Endometrial microvascular endothelial cells (primary cell): ENCODE results near the gene ARPC4. TPM values are rescaled to one million over a fixed set of nuclear protein-coding genes. Genes with fewer than 3 reads are reported as not detected.

Experiments used
- in situ Hi-C: cut with HindIII; loops from 2 replicates; pipeline ENCODE4 v1.10.0; 2017; ENCODE audit warnings: low sequenced_read_pairs, low pct_unique_long_range_greater_than_20kb; ENCODE audit errors: inconsistent ontology term
- total RNA-seq: library from RNA; depleted of rRNA; stranded (reverse); fragments of >200 nt; gene quantifications from one replicate; pipeline ENCODE4 v1.2.3, GENCODE V29; 2015; ENCODE audit errors: inconsistent ontology term

The ARPC4 gene
- 375 TPM for total RNA-seq

GRCh38 chr3:9792405-9793160 lies at the start of gene ARPC4, which contains the start of gene TADA3:
Gene ARPC4 (plus strand): TSS chr3:9793082. CDS start chr3:9793122, 40 bp downstream.
Gene TADA3 (minus strand): TSS chr3:9792473. CDS start chr3:9791466, 1,007 bp downstream.
- in situ Hi-C loops: no loop called here

GRCh38 chr3:9743548-9743947 lies 49.3 kb upstream of the ARPC4 start:
- in situ Hi-C loops: no loop called here

GRCh38 chr3:9744162-9744561 lies 48.7 kb upstream of the ARPC4 start:
- in situ Hi-C loops: no loop called here

GRCh38 chr3:9745521-9745920 lies 47.4 kb upstream of the ARPC4 start:
- in situ Hi-C loops: no loop called here

- in situ Hi-C loops: no loop called here
These were observed 46.6 kb upstream of the ARPC4 start for GRCh38 chr3:9746330-9746729.

- in situ Hi-C loops: no loop called here
These were observed 45.6 kb upstream of the ARPC4 start for GRCh38 chr3:9747267-9747666.

GRCh38 chr3:9748031-9748430 lies 44.9 kb upstream of the ARPC4 start:
- in situ Hi-C loops: no loop called here

GRCh38 chr3:9749296-9749644 lies 43.6 kb upstream of the ARPC4 start:
- in situ Hi-C loops: no loop called here

GRCh38 chr3:9749645-9750555 lies 43.0 kb upstream of the ARPC4 start, which contains the start of gene OGG1:
Gene OGG1 (plus strand): TSS chr3:9749952. CDS start chr3:9750287, 335 bp downstream.
- in situ Hi-C loops: no loop called here

- in situ Hi-C loops: no loop called here
These were observed 42.1 kb upstream of the ARPC4 start for GRCh38 chr3:9750556-9751411.

- in situ Hi-C loops: no loop called here
These were observed 38.2 kb upstream of the ARPC4 start for GRCh38 chr3:9754678-9755077.

- in situ Hi-C loops: no loop called here
These were observed 35.5 kb upstream of the ARPC4 start for GRCh38 chr3:9757427-9757826.

- in situ Hi-C loops: no loop called here
These were observed 31.9 kb upstream of the ARPC4 start for GRCh38 chr3:9760779-9761505.

- in situ Hi-C loops: no loop called here
These were observed 31.0 kb upstream of the ARPC4 start for GRCh38 chr3:9761919-9762318.

GRCh38 chr3:9762871-9763270 lies 30.0 kb upstream of the ARPC4 start:
- in situ Hi-C loops: no loop called here

GRCh38 chr3:9765865-9766264 lies 27.0 kb upstream of the ARPC4 start:
- in situ Hi-C loops: no loop called here

GRCh38 chr3:9767418-9767817 lies 25.5 kb upstream of the ARPC4 start:
- in situ Hi-C loops: no loop called here

GRCh38 chr3:9768141-9768775 lies 24.6 kb upstream of the ARPC4 start:
- in situ Hi-C loops: no loop called here
